NCI-H2196 (cell line): Measurements from ENCODE around the gene CHID1.

Experiments
- DNase-seq: peaks from one replicate; lab custom pipeline; 2025; ENCODE audit not compliant: unreplicated experiment; lab: John Stamatoyannopoulos, UW

The CHID1 gene

DNA sequence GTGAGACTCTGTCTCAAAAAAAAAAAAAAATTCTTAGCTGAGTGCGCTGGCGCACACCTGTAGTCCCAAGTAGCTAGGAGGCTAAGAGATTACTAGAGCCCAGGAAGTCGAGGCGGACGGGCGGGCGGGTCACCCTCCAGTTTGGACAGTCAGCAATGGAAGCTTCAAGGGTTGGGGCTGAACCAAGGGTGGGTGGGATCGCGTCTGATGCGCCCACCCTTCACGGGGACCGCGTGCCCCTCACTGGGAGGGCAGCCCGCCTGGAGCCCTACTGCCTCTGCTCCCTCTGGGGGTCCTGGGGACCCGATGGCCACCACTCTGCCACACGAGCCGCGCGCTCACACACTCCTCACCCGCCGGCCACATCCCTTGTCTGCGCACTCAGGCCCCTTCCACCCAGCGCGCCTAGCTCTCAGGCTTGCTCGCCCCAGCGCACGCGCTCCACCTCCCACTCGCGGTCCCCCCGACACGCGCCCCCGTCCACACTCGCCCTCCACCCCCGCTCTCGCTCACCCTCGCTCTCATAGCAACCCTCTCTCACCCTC, 494 bp downstream of the CHID1 start:
- no peak for DNase-seq

DNA sequence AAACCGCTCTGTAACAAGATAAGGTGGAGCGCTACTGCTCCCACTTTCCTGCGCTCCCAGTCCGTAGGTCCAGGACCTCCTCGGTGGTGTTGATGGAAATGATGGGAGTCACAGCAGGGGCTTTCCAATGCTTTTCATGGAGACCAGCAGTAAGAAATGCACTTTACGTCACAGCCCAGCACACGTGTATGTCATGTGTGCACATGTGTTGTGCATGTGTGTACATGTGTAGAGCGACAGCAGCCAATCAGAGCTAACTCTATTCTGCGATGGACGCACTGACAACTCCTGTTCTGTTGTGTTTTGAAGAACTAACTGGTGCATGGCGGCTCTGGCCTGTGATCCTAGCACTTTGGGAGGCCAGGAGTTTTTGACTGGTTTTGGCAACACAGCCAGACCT, 1.2 kb downstream of the CHID1 start:
- no peak for DNase-seq

- no peak for DNase-seq
Observed at GRCh38 chr11:908273-908672, 2.3 kb downstream of the CHID1 start.

DNA sequence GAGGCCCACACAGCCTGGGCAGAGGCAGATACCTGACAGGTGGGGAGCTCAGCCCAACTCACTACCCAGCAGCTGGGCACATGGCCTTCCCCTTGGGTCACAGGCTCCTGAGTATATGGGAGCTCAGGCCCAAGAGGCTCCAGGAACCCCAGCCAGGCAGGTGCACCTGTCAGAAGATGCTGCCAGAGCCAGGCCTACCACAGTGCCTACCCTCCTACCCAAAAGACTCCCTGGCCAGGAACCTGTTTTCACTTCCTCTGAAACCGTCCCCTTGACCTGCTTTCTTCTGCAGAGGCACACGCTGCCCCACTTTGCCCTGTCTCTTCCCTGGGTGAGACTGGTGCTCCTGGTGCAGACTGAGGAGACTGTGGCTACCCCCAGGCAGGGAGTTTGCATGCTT, 2.9 kb downstream of the CHID1 start:
- no peak for DNase-seq

GRCh38 chr11:905952-906351, 4.7 kb downstream of the CHID1 start:
- DNase-seq = no peak

GRCh38 chr11:904380-904779, 6.2 kb downstream of the CHID1 start:
- DNase-seq = no peak

- no peak for DNase-seq
Observed at GRCh38 chr11:901452-902061, 9.1 kb downstream of the CHID1 start.

DNA sequence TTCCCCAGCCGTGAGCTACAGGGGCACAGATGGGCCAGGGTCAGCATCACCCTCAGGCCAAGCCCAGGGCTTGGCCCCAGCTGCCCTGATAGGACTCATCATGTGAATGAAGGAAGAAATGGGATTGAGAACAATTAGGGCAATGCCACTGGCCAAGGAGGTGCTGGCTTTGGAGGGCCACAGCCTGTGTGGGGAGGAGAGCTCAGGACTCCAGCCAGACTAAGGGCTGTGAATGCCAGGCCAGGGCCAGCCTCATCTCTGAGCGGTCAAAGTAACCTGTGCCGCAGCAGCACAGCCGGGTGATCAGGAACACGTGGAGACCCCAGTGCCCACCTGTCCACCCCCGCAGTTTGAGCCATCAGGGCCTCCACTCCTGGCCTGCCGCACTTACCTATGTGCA, 10.1 kb downstream of the CHID1 start:
- DNase-seq = no peak

- no peak for DNase-seq
Observed at GRCh38 chr11:899724-900123, 10.9 kb downstream of the CHID1 start.

DNA sequence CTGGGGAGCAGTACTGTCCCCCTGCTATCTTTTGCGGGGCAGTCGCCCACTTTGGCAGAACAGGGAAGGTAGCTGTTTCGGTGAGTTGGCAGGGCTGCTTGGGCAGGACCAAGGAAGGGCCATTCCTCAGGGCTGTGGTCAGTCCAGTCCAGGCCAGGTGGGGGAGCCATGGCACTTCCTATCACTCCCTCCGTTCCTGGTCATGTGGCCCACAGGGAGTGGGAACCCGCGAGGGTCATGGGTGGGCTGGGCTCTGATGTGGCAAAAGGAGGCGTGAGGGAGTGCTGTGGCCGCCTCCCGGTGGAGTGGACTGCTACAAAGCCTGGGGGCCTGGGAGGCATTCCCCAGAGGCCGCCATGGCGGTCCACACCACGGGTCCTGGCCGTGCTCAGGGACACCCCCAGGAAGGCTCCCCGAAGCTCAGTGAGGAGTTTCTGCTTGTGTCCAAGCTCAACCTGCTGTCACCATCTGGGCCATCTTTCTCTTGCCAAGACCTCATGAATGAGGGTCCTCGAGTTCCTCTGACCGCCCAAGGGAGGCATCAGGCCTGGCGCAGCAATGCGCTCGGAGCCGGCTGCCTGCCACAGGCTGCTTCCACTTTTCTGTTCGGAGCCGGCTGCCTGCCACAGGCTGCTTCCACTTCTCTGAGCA, 11.9 kb downstream of the CHID1 start:
- DNase-seq = no peak

- DNase-seq = peak; percentile 35
Observed at GRCh38 chr11:898143-898511, 12.5 kb downstream of the CHID1 start.

GRCh38 chr11:897253-898142, 13.1 kb downstream of the CHID1 start:
- no peak for DNase-seq

GRCh38 chr11:895331-896110, 15.1 kb downstream of the CHID1 start:
- DNase-seq = no peak

DNA sequence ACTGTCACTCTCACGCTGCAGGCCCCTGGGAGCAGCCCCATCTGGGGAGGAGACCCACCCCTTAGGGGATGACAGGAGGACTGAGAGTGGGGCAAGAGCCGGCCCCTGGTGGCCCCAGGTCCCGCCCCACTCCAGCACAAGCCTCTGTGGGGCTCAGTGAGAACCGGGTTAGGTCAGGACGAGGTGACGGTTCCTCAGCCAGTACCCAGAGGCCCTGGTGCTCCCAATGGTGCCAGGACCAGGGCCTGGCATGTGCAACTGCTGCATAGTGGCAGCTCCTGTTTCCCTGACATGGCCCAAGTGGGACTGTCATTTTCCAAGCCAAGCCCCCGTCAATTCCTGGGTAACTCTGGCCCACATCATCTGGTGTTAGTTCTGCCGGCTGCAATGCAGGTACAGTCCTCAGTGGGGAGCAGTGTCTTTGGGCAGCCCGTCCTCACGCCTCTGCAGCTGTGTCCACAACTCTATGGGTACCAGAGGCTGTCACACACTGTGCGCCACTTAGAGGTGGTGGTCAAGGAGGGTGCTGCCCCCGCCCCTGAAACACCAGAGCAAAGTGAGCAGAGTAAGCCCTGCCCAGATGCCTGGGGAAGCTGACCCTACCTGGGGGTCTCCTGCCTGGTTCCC, 15.9 kb downstream of the CHID1 start:
- DNase-seq = no peak

DNA sequence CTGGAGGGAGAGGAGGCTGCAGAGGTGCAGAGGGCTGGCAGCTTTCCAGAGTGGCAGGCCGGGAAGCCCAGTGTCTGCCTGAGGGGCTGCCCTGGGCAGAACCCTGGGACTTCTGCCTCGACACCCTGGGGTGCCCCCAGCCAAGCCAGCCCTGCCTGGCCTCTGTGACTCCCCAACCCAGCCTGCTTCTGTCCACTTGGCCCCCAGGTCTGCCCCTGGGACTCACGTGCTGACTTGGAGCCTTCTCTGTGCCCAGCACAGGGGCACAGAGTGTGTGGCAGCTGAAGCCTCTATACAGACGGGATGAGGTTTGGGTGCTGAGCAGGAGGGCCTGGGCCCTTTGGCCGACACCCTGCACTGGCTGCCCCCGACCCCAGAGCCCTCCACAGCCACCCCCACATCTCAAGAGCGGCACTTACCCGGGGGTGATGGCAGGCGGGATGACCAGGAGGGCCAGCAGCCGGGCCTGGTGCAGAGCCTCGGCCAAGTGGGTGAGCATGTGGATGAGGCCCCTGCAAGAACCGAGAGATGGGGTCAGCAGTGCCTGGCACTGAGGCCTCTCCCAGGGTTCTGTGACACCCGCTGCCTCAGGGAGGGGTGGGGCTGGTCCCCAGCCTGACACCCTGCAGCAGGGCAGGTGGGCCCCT, 17.5 kb downstream of the CHID1 start:
- DNase-seq = no peak

DNA sequence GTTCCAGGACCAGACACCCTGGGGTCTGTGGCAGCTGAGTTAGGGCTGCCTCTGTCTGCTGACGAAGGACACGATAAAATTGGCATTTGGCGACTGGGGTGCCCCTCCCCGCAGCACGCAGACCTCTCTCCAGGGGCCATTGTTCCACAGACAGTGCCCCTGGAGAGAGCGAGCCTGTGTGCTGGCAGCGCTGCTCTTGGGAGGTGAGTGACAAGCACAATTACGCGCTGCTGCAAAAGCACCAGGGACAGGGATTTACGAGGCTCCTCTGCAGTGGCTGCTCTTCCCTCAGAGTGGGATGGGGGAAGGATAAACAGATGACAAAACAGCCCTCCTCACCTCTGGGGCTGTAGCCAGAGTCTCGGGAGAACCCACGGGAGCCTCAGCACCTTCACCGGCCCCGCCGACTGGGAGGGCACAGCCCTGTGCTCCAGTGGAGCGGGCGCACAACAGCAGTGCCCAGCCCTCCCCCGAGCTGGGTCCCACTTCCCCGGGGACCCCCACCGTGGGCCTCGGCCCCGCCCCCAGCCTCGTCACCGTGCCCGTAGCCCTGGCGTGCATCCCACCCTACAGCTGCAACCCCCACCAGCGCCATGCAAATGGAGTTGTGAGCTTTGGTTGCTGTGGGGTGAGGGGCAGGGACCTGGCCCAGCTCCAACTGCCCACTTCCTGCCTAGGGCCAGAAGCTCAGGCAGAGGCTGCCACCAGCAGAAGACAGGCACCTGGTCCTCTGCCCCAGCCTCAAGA, 19.6 kb downstream of the CHID1 start:
- no peak for DNase-seq

- no peak for DNase-seq
Observed at GRCh38 chr11:889687-890475, 20.7 kb downstream of the CHID1 start.

GRCh38 chr11:889257-889656, 21.4 kb downstream of the CHID1 start:
- DNase-seq = no peak
